HepG2 (cell line): ENCODE results near the gene SIRPA. TPM values are rescaled to one million over a fixed set of nuclear protein-coding genes. Genes with fewer than 3 reads are reported as not detected.

ENCODE experiments used
- BRCA1 ChIP-seq: sonication (generic); formaldehyde crosslinking; IDR thresholded peaks from 2 replicates; pipeline ENCODE4 v1.4.0; 2020; ENCODE audit warnings: missing genetic modification reagents
- DBP ChIP-seq: sonication (generic); formaldehyde crosslinking; IDR thresholded peaks from 2 replicates; pipeline ENCODE4 v1.4.0; 2020; ENCODE audit warnings: missing genetic modification reagents; ENCODE audit errors: not compliant biosample characterization
- EED ChIP-seq: sonication (generic); formaldehyde crosslinking; IDR thresholded peaks from 2 replicates; pipeline ENCODE4 v1.5.0; 2020; ENCODE audit warnings: mild to moderate bottlenecking, missing genetic modification reagents
- FOSL2 ChIP-seq: sonication (generic); formaldehyde crosslinking; IDR thresholded peaks from 2 replicates; pipeline ENCODE4 v1.4.0; 2020; ENCODE audit warnings: missing genetic modification reagents
- GMEB2 ChIP-seq: IDR thresholded peaks from 2 replicates; pipeline ENCODE4 v1.6.1; 2016; ENCODE audit warnings: missing biosample characterization, missing genetic modification reagents, low read depth
- POLR2A ChIP-seq, 2 experiments: IDR thresholded peaks; 2 replicates each; pipeline ENCODE4 v1.6.1; 2011; ENCODE audit warnings: low read depth in 2 of 2, low read length in 2 of 2, mild to moderate bottlenecking in 1 of 2, moderate library complexity in 1 of 2; ENCODE audit not compliant: insufficient read depth in 1 of 2
- REPIN1 ChIP-seq: sonication (generic); formaldehyde crosslinking; IDR thresholded peaks from 2 replicates; pipeline ENCODE4 v1.8.0; 2022; ENCODE audit warnings: missing genetic modification reagents, low read depth, mild to moderate bottlenecking, borderline replicate concordance
- TERF1 ChIP-seq: sonication (generic); formaldehyde crosslinking; IDR thresholded peaks from 2 replicates; pipeline ENCODE4 v1.8.0; 2022; ENCODE audit warnings: mild to moderate bottlenecking, missing genetic modification reagents, moderate library complexity
- ZBTB43 ChIP-seq: sonication (generic); formaldehyde crosslinking; conservative IDR thresholded peaks from 2 replicates; pipeline ENCODE4 v1.4.0; 2020; ENCODE audit warnings: missing genetic modification reagents
- ZNF276 ChIP-seq: sonication (generic); formaldehyde crosslinking; IDR thresholded peaks from 2 replicates; pipeline ENCODE4 v1.4.0; 2020; ENCODE audit warnings: mild to moderate bottlenecking, low read depth, missing genetic modification reagents
- ZNF432 ChIP-seq: sonication (generic); formaldehyde crosslinking; IDR thresholded peaks from 2 replicates; pipeline ENCODE4 v1.5.0; 2020; ENCODE audit warnings: missing genetic modification reagents, mild to moderate bottlenecking, borderline replicate concordance
- ZNF597 ChIP-seq: sonication (generic); formaldehyde crosslinking; IDR thresholded peaks from 2 replicates; pipeline ENCODE4 v1.5.0; 2020; ENCODE audit warnings: missing genetic modification reagents
- ZNF841 ChIP-seq: sonication (generic); formaldehyde crosslinking; IDR thresholded peaks from 2 replicates; pipeline ENCODE4 v1.8.1; 2023; ENCODE audit warnings: missing genetic modification reagents, borderline replicate concordance
- polyA plus RNA-seq, 8 experiments: library from polyadenylated mRNA; depleted of rRNA in 3 of 8; stranded (reverse) in 7 of 8; unstranded in 1 of 8; fragments of >200 nt; fragmentation: Illumina TruSeq in 4 of 8; extraction: Trizol in 4 of 8; gene quantifications; 2 replicates each; pipeline versions ENCODE4 v1.2.1 to v1.2.3, GENCODE V29; 2011 to 2016; ENCODE audit warnings: low read depth in 4 of 8, missing spikeins in 1 of 8, mixed read lengths in 1 of 8; ENCODE audit not compliant: insufficient read depth in 1 of 8
- total RNA-seq, 5 experiments: library from RNA; depleted of rRNA; stranded (reverse); fragments of >200 nt; fragmentation: Illumina TruSeq; extraction: Trizol; gene quantifications; 2 replicates each; pipeline ENCODE4 v1.2.3, GENCODE V29; 2016; ENCODE audit warnings: low read depth in 1 of 5

SIRPA gene
- total and polyA plus RNA-seq, 2 of the 13 experiments (the other 11 are each of a cell fraction or from before 2014, with no cell fraction given) = 7.2 to 17.6 TPM

- TF ChIP-seq ZBTB43 (CRISPR knock-in tag) (no peak), POLR2A (IDR thresholded peaks at IDR 0.05; ENCODE audit: insufficient read depth in 1 of 2, low read depth in 2 of 2, low read length in 2 of 2) (peak in 1 of 2 experiments; percentile 21; a peak in 1 of 4 replicates), ZNF276 (CRISPR knock-in tag) (no peak), EED (no peak), REPIN1 (CRISPR knock-in tag) (no peak), ZNF597 (no peak), TERF1 (CRISPR knock-in tag) (no peak), BRCA1 (CRISPR knock-in tag) (no peak), ZNF432 (CRISPR knock-in tag) (no peak), GMEB2 (no peak), DBP (CRISPR knock-in tag) (no peak), ZNF841 (CRISPR knock-in tag) (no peak), FOSL2 (CRISPR knock-in tag) (peak; percentile 89)
Measured at GRCh38 chr20:1874450-1875182, 20.6 kb upstream of the SIRPA start (continued).
